HG02588 (cell line): ENCODE data around the gene NFIC.
"Not testable (repeated sequence)": the region's sequence is repeated elsewhere in the genome, so short reads cannot be mapped to it uniquely, and the experiment has no call there.

Source experiments
- ATAC-seq: cut with Tn5 transposase; IDR thresholded peaks from one replicate; pipeline ENCODE4 v1.9.1; 2021; ENCODE audit warnings: mild to moderate bottlenecking, moderate library complexity; ENCODE audit not compliant: unreplicated experiment

NFIC gene

DNA sequence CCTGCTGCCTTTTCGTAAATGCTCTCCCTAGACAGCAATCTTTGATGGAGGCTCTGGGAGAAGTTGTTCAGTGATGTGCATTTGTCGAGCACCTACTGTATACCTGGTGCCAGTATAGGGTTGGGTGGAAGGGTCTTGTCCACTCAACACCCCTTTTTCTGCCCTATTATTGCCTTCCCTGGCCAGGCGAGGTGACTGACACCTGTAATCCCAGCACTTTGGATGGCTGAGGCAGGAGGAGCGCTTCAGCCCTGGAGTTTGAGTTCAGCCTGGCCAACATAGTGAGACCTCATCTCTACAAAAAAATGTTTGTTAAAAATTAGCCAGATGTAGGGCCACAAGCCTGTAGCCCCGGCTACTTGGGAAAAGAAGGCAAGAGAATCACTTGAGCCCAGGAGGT, 49.3 kb downstream of the NFIC start:
- no peak for ATAC-seq

DNA sequence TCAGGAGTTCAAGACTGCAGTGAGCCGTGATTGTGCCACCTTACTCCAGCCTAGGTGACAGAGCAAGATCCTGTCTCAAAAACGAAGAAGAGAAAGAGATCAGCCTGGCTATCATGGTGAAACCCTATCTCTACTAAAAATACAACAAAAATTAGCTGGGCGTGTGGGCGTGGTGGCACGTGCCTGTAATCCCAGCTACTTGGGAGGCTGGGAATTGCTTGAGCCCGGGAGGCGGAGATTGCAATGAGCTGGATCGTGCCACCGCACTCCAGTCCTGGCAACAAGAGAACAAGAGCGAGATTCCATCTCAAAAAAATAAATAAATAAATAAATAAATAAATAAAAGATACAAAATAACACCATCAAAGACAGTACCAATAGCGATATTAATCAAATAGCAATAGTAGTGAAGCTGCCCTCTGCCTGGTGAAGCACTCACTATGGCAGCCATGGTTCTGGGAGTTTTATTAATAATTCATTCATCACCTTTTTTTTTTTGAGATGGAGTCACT, 53.9 kb downstream of the NFIC start:
- no peak for ATAC-seq

DNA sequence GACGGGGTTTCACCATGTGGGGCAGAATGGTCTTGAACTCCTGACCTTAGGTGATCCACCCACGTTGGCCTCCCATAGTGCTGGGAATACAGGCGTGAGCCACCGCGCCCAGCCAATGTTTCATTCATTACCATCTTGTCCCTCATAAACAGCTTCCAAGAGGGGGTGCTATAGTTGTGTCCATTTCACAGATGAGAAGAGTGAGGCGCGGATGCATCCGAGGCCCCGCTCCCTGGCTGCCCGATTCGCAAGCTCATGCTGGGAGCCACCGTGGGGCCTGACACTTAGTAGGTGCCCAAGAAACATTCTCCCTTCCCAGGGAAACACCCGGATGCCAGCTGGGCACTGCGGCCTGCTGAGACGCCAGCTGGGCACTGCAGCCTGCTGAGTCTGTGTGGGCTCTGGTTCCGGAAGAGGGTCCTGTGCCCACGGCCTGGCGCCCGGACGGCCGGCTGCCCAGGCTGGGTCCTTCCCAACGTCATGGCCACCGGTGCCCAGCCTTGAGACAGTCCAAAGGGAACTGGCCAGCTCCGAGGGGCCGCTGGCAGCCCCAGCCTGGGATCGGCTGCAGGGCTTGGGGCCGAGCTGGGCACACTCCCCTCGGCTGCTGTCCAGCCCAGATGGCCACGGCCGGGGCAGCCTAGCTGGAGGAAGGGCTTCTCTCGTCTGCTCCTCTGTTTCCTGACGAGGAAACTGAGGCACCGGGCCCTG, 54.7 kb downstream of the NFIC start:
- ATAC-seq = no peak

DNA sequence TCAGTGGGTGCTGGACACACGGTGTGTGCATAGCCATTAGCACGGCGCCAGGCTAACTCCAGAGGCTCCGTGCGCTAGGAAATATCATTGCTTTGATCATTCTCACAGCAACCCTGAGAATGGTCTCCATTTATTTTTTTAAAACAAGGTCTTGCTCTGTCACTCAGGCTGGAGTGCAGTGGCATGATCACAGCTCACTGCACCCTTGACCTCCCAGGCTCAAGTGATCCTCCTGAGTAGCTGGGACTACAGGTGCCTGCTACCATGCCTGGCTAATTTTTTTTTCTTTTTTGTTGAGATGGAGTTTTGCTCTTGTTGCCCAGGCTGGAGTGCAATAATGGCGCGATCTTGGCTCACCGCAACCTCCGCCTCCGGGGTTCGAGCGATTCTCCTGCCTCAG, 55.3 kb downstream of the NFIC start:
- not testable (repeated sequence) for ATAC-seq

DNA sequence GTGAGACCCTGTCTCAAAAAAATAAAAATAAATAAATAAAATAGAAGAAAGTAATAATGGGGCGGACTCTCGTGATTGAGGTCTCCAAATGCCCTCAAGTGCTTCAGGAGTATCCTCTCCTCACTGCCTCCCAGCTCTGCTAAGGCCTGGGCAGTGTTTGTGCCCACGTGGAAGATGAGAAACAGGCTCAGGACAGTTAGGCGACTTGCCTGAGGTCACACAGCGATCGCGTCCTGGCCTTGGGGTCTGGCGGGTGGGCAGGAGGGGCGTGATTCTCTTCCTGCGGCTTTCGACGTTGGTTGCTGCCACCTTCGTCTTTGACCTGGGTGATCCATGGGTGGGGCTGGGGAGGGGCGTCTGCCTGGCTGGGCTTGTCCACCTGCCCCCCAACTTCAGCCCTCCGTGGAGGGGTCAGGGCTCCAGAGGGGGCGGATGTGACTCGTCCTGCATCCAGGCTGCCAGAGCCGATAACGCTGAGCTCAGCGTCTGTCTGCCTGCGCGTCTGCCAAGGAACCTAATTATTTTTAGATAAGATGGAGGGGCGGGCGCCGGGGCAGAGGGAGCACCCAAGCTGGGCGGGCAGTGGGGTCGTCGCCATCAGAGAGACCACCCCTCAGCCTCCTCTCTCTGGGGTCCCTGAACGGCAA, 56.9 kb downstream of the NFIC start:
- no peak for ATAC-seq

DNA sequence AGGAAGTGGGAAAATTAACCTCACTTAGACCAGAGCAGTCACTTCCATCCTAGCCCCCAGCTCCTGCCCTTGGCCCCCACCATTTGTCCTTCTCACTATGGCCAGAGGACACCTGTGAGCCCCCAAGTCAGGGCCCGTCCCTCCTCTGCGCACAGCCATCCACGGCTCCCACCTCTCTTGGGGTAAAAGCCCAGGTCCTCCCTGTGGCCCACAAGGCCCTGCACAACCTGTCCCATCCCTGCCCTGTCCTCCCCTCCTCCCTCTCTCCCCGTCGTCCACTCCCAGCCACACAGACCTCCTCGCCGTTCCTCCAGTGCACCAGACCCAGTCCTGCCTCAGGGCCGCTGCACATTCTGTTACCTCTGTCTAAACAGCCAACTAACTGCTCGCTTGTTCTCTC, 60.0 kb downstream of the NFIC start:
- no peak for ATAC-seq

DNA sequence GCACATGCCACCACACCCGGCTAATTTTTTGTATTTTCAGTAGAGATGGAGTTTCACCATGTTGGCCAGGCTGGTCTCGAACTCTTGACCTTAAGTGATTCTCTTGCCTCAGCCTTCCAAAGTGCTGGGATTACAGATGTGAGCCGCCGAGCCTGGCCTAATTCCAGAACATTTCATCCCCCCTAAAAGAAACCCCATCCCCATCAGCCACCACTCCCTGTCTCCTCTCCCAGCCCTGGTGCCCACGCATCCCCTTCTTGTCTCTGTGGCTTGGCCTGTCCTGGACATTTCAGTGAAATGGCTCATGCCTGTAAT, 63.9 kb downstream of the NFIC start:
- ATAC-seq = not testable (repeated sequence)

DNA sequence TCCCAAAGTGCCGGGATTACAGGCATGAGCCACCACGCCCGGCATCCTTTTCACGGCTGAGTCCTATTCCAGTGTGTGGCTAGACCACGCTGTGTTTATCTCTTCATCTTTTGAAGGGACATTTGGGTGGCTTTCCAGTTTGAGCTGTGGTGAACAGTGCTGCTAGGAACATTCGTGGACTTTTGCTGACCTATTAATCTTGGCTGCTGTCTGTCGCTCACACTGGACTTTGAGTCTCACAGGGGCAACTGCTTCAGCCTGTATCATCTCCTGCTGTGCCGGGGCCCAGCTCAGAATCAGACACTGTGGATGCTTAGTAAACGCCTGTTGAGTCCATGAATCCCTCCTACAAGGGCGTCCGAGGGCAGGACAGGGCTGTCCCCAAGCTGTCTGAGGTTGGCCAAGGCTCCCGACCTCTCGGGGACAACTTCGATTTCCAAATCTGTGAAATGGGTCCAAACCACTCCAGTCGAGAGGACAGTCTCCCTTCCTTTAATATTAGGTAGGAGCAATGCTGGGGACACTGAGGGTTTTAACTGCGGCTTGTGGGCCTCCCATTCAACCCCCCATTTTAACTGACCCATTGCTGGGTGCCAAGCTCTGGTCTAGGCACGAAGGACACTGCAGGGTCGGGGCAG, 65.5 kb downstream of the NFIC start:
- ATAC-seq = no peak

DNA sequence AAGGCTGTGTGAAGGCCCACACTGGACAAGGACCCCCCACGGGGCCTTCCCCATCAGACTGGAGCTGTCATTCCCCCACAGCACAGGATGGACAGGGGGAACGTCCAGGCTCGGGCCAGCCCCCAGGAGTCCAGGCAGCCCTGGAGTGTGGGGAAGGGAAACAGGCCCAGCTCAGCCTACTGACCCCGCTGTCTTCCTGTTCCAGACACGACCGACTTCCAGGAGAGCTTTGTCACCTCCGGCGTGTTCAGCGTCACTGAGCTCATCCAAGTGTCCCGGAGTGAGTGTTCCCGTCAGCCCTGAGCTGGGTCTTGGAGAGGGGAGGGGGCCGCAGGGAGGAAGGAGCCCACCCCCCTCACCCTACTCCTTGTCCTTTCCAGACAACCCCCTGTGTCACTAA, 66.9 kb downstream of the NFIC start:
- no peak for ATAC-seq

DNA sequence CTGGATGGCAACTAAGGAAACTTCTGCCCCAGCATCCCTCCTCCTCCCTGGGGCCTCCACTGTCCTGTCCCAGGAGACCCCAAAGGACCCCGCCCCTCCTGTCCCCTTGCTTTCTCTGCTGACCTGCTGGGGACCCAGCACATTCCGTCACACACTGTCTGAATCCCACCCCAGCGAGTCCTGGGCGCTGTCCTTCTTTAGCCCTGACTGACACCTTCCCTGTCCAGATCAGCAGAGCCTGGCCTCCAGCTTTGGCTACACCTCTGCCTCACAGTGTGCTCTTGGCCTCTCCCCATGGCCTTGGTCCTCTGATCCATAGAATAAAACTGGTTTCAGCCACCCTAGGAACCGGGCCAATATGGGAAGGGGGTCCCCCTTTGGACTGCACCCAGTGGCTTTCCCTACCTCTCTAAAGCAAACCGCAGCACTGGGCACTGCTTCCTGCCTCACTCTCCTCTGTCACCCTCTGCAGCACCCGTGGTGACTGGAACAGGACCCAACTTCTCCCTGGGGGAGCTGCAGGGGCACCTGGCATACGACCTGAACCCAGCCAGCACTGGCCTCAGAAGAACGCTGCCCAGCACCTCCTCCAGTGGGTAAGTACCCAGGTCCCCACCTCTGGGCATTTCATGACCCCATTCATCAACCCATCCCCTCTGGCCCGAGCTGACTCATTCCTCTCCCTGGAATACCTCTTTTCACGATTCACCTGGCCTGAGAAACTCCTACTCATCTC, 67.6 kb downstream of the NFIC start:
- ATAC-seq = no peak

DNA sequence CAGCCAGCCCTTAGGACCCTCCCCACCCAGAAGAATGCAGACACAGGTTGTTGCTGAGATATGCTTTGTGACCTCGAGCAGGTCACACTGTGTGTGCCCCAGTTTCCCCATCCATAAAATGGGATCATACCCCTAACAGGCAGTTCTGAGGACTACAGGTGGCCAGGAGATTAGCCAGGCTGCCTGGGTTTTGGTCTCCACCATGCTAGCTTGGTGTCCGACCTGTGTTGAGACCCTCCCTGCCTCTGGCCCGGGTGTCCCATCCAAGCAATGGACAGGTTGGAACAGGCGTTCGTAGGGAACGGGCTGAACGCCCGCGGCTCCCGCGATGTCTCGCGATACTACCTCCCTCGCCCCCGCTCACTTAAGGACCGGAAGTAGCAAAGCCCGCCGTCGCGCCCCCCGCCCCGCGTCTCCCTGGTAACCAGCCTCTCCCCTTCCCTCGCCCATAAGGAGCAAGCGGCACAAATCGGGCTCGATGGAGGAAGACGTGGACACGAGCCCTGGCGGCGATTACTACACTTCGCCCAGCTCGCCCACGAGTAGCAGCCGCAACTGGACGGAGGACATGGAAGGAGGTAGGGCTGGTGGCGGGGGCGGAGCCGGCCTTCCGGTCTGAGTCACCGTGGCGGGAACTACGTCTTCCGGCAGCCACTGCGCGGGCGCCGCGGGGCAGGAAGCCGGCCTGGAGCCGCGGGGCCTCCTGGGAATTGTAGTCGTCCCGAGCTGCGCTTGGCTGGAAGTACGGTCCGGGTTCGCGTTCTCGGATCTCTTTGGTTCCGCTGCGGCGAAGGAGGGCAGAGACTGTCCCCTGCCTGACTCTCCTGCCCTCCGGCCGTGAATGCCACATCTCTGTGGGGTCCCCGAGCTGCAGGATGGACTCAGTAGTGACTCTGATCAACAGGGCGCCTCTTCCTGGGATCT, 68.5 kb downstream of the NFIC start:
- ATAC-seq = peak; percentile 86

DNA sequence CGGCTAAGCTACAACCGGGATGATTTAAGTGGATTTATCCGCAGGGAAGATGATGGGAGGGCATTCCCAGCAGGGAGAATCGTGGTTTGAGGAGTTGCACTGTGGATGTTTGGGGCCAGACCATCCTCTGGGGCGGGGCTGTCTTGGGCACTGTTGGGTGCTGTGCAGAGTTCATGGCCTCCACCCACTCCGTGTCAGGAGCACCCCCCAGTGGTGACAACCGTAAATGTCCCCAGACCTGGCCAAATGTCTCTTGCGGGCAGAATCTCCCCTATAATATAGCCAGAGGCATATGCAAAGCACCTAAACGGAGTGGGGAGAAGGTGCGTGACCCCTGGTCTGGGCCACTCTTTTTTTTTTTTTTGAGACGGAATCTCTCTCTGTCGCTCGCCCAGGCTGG, 73.7 kb downstream of the NFIC start:
- ATAC-seq = no peak

DNA sequence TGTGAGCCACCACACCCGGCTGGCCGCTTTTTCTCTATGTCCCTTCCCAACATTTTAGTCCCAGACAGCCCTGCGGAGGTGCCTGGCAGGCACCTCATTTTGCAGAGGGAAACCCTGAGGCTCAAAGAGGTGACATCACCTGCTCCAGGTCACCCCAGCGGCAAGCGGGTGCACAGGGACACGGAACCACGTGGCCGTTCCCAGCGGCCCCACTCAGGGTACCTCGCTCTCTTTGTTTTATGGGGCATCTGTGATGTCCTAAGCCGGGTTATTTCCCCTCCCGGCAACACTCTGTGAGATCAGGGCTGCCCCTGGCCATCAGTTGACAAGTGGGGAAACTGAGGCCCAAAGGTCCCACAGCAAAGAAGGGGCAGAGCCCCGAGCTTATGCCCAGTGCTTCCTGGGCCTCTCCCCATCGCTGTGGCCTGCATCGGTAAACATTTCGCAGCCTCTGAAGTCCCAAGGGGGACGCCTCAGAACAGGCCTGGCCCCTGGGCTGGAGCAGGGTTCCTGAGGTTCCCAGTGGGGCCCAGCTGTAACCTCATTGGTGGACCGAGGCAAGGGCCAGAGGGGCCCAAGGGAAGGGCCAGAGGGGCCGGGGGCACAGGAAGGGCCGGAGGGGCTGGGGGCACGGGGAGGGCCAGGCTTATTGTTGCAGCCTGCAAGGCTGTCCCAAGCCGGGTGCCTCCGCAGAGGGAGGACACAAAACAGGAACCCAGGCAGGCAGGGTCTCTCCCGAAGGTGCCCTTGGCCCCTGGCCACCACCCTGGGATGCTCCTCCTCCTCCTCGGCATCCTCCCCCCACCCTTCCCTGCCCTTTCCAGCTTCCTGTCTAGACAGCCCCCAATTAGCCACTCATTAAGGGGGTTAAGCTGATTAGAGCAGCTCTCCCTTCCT, 75.0 kb downstream of the NFIC start:
- ATAC-seq = no peak

DNA sequence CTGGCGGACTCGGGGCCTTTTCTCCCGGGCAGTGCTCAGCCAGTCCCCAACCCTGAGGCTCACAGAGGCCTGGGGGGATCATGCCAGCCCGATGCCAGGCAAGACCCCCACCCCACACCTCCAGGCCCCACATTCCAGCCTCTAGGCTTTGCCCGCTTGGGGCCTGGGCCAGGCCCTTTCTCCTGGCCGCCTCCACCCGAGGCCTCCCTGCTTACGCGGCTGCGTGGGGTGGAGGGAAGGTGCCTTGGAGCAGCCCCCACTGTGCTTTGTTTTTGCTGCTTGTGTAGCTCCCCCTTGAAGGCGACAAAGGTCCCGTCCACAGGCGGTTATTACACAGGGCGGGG, 75.6 kb downstream of the NFIC start:
- ATAC-seq = no peak

DNA sequence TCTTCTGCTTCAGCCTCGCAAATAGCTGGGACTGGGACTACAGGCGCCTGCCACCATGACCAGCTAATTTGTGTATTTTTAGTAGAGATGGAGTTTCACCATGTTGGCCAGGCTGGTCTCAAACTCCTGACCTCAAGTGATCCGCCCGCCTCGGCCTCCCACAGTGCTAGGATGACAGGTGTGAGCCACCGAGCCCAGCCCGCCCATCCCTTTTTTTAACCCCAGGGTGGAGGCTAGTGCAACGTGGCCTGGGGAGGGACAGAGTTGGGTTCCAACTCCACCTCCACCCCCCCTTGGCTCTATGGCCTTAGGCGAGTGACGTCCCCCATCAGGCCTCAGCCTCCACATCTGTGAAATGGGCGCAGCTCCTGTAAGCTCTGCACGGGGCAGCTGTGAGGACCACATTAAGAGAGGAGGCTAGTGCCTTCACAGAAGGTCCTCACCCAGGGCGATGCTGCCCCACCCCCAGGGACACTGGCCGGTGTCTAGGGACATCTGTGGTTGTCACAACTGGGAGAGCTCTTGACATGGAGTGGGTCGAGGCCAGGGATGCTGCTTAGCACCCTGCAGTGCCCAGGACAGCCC, 76.2 kb downstream of the NFIC start:
- no peak for ATAC-seq

DNA sequence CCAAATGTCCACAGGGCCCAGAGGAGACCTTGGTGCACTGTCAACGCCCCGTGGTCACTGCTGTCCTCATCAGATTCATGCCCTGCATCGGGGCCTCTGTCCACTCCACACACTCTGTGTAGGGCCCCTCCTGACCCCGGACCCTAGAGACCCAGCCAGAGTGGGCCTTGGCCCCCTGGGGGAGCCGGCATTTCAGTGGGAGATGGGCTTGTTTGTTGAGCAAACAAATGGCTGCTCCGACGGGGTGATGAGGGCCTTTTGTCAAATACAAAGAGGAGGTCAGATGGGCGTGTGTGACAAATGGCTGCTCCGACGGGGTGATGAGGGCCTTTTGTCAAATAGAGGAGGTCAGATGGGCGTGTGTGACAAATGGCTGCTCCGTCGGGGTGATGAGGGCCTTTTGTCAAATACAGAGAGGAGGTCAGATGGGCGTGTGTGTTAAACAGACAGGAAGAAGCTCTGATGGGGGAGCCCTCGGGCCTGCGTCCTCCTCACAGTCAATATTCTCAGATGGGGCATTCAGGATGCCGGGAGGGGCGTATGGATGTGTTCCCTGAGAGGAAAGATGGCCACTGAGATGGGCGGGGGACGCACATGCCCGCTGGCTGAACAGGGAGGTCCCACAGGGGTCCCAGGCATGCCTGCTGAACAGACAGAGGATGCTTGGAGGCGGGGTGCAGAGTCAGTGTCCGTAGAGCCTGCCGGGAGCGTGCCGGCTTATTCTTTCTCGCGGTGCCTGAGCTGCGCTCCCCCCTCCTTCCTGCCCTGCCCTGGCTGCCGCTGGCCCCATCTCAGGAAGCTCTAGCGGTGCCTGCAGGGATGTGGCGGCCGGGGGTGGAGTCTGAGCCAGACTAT, 77.7 kb downstream of the NFIC start:
- no peak for ATAC-seq

DNA sequence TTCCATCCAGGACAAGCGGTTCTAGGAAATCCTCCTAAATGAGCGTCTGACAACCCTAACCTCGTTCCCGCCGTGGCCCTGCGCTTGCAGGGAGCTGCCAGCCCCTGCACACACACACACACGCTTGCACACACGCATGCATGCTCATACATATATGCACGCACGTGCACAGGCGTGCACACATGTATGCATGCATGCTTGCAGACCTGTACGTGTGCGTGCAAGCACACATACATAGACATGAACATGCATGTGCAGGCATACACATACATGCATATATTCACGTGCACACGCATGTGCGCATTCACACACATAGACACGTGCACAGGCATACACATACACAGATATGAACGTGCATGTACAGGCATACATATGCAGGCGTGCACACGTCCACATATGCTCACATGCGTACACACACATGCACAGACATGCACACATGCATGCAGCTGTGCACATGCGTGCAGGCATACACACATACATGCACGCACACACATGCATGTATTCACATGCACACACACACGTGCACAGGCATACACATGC, 78.4 kb downstream of the NFIC start:
- no peak for ATAC-seq

DNA sequence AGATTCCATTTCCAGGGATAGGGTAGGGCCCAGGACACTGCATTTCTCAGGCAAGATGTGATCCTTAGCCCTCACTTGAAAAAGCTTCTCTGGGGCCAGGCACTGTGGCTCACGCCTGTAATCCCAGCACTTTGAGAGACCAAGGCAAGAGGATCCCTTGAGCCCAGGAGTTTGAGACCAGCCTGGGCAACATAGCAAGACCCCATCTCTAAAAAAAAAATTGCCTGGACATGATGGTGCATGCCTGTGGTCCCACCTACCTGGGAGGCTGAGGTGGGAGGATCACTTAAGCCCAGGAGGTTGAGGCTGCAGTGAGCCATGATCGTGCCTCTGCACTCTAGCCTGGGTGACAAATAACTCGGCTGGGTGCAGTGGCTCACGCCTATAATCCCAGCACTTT, 80.3 kb downstream of the NFIC start:
- ATAC-seq = not testable (repeated sequence)
